HG03175 (cell line): ENCODE data around the gene DUS1L.

Experiments used
- ATAC-seq: cut with Tn5 transposase; IDR thresholded peaks from one replicate; pipeline ENCODE4 v1.9.1; 2021; ENCODE audit warnings: mild to moderate bottlenecking, moderate library complexity; ENCODE audit not compliant: unreplicated experiment

Gene DUS1L

DNA sequence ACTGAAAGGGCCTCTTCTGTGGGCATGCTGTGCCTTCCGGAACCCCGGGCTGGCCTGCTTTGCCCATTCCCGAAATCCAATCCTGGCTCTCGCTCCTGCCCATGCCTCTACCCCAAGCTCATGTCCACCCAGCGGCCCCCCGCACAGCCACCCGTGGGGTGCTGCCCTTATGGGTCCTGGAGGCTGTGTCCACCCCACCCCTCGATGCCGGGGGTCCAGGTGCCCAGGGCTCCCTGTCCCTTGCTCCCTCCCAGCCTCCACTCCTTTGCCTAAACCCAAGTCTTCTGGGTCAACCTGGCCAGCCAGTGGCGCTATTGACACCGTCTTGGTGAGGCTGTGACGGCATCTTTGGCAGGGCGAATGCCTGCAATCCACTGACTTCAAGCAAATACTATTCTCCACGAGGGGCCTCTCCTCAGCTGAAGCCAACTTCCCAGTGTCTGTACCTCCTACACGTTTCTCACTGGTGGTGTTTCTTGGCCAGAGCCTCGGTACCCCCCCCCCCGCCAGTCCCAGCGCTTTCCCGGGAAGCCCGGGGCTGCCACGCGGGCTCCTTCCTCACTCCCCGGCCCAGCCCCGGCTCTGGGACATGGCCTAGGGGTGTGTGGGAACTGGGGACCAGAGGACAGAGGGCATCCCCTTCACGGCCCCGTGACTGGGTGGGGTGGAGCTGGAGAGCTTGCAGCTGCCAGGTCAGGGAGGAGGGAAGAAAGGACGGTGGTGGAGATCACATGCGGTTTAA lies 12.2 kb upstream of the DUS1L start:
- no peak for ATAC-seq

DNA sequence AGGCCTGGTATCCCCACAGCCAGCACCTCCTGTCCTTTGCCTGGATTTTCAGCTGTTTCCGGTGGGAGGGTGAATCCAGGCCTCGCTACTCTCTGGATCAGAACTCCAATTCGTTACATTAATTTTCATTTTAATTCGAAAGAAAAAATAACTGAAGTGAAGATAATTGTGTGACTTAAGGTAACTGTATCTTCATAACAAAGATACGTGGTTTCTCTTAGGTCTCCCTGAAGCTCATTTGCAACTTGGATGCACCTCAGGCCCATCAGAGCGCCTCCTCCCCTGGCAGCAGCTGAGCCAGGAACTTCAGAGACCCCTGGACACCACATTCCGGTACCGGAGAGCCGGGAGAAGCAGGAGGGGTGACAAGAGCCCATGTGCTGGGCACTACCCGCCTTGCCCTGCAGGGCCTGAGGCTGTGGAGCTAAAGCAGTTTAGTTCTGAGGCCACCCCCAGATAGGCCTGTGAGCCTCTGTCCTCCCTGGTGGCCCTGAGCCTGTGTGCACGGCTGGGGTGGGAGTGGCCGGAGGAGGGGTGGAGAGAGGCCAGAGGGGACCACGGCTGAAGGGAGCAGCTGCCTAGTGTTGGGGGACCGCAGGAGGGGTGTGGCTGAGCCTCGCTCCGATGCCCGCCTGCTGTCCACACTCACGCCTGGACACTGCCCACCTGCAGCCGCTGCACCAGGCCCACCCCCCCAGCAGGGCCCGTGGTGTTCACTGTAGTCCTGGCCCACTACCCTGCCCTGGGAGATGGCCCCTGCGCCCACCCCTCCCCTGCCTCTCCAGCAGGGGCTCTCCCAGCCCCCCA lies 11.4 kb upstream of the DUS1L start:
- no peak for ATAC-seq

- no peak for ATAC-seq
These were observed 10.6 kb upstream of the DUS1L start for GRCh38 chr17:82076018-82076784.

GRCh38 chr17:82073446-82073845 lies 7.8 kb upstream of the DUS1L start:
- no peak for ATAC-seq

- ATAC-seq, result no peak
These were observed 7.2 kb upstream of the DUS1L start for GRCh38 chr17:82072827-82073226.

DNA sequence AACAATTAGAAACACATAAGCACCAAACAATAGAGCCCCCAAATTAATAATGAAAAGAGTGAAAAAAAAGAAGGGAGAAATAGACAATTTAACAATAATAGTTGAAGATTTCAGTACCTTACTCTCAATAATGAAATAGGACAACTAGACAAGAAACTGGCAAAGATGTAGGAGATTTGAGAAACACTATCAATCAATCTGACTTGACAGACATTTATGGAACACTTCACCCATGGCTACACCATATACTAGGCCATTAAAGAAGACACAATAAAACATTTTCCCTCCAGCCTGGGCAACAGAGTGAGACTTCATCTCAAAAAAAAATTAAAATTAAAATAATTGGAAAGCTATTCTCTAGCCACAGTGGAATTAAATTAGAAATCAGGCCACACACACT lies 5.0 kb upstream of the DUS1L start:
- ATAC-seq, result no peak

- peak; percentile 24 for ATAC-seq
These were observed 389 bp downstream of the DUS1L start for GRCh38 chr17:82065193-82065637.

DNA sequence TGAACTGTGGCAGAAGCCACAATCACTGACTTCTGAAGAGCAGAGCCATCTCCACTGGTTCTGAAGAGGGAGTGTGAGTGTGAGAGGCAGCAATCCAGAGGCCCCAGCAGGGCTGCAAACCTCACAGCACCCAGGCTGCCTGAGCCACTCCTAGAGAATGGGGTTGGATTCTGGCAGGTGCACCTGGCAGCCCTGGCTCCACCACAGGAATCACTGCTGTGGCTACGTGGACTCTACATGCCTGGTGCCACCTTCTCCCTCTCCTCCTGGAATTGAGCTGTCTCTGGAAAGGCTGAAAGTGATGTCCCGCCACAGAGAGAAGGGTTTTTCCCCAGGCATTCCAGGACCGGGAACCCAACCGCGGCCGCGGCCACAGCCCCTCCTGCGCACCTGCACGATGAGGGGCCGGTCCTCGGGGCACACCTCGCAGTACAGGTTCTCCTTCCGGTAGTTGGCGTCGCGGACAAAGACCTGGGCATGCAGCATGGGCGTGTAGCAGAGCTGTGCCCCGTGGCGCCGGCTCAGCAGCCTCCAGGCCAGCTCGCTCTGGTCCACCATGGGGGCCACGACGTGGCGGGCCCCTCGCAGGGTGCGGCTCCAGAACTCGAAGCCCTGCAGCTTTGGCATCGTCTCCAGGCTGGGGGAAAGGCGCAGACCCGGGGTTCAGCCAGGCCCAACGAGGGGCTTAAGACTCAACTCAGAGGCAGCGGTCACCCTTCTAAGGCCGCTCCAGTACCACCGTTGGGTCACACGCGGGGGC lies 991 bp downstream of the DUS1L start:
- ATAC-seq, result no peak

GRCh38 chr17:82063424-82064415 lies 1.9 kb downstream of the DUS1L start:
- no peak for ATAC-seq

DNA sequence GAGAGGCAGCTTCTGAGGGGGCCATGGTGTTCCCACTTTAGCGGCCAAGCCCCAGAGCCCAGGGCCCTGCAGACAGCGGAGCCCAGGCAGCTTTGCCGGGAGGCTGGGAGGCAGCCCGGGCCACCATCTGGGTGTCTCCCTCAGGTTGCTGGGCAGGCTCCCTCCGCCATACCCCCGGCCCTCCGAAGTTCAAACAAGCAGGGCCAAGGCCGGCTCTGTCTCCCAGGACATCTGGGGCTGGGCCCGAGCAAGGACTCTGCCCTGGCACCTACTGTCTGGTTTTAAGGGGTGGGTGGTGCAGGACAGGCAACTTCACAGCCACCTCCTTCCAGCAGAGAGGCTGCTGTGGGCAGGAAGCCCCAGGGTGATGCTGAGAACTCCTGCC lies 2.6 kb downstream of the DUS1L start:
- ATAC-seq, result no peak

DNA sequence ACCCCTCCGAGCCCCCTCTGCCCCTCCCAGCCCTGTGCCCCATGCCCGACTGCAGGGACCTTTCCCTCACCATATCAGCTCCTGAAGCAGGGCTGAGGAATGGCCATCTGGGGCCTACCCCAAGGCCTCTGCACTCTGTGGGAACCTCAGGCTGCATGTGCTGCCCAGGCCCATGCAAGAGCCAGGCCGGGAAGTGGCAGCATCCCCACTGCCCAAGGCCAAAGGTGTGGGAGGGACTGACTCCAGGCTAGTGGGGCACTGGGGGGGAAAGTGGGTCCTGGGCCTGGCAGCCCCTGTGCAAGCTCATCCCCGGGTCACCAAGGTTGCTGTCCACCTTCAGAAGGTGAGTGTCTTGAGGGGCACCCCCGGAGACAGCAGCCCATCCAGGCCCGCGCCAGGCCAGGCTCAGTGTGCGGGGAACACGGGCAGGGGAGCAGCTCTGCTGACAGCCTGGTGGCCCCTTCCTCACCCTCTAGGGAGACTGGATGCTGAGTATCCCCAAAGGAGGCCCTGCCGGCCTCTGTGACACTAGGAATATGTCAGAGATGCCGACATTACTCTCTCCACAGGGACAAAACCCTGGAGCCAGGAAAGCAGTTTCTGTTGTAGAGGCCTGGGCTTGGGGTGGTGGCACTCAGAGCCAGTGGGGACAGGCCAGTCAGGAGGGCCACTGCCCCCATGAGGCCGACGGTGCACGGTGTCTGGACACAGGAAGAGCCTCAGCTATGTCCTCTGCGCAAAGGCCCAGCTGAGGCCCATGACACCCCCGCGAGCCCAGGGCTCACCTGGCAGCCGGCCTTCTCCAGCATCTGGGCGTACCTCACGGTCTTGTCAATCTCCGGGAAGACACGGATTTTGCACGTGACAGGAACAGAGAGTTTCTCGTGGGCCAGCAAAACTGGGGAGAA lies 3.3 kb downstream of the DUS1L start:
- no peak for ATAC-seq

GRCh38 chr17:82061047-82061925 lies 4.3 kb downstream of the DUS1L start:
- no peak for ATAC-seq

- no peak for ATAC-seq
These were observed 5.0 kb downstream of the DUS1L start for GRCh38 chr17:82060614-82061013.

DNA sequence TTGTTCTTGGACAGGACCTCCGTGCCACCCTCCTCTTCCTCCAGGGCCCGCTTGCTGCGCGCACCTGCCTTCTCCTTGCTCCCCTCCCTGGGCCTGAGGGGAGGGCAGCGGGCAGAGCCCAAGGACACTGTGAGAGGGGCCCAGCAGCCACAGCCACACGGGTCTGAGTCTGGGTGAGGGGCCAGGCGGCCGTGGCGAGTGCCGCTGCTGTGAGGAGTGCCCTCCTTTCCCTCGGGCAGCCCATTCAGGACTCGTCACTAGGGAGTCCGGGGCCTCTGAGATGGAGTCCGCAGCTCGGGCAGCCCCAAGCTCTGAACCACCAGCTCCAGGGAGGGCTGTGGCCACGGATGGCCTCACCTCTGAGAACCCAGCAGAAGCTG lies 5.6 kb downstream of the DUS1L start:
- no peak for ATAC-seq

GRCh38 chr17:82059272-82060000 lies 6.2 kb downstream of the DUS1L start:
- ATAC-seq, result no peak

- ATAC-seq, result no peak
These were observed 6.8 kb downstream of the DUS1L start for GRCh38 chr17:82058855-82059249.

- ATAC-seq, result no peak
These were observed 7.3 kb downstream of the DUS1L start for GRCh38 chr17:82058230-82058854.
